H1 (cell line): Measurements from ENCODE around the gene TPM2.

Experiments
- BACH1 ChIP-seq: IDR thresholded peaks from 2 replicates; pipeline ENCODE4 v1.6.1; 2012; ENCODE audit warnings: low read length, improper control_type of control experiment
- KDM1A ChIP-seq: fragments of 200-600, 300-600 bp; sonication (generic); IDR thresholded peaks from 2 replicates; pipeline ENCODE4 v1.7.1; 2016; ENCODE audit warnings: mild to moderate bottlenecking, low read length, borderline replicate concordance
- MAX ChIP-seq: IDR thresholded peaks from 2 replicates; pipeline ENCODE4 v1.6.1; 2012; ENCODE audit warnings: inconsistent platforms
- NRF1 ChIP-seq: IDR thresholded peaks from 2 replicates; pipeline ENCODE4 v1.6.1; 2011; ENCODE audit warnings: mild to moderate bottlenecking, low read depth, low read length, improper control_type of control experiment
- POLR2A ChIP-seq, 2 experiments: IDR thresholded peaks; 1 replicate in 1 of 2; 2 replicates in 1 of 2; pipeline ENCODE4 v1.6.1; 2011; ENCODE audit warnings: low read depth in 2 of 2, low read length in 2 of 2, mild to moderate bottlenecking in 2 of 2; ENCODE audit errors: control extremely low read depth in 1 of 2
- POLR2AphosphoS5 ChIP-seq: IDR thresholded peaks from 2 replicates; pipeline ENCODE4 v1.6.1; 2011; ENCODE audit warnings: low read depth, low read length
- SP1 ChIP-seq: IDR thresholded peaks from 2 replicates; pipeline ENCODE4 v1.6.1; 2011; ENCODE audit warnings: low read depth, low read length
- YY1 ChIP-seq: IDR thresholded peaks from 2 replicates; pipeline ENCODE4 v1.6.1; 2011; ENCODE audit warnings: low read depth, mild to moderate bottlenecking, low read length
- ZNF274 ChIP-seq: IDR thresholded peaks from 2 replicates; pipeline ENCODE4 v1.7.0; 2012; ENCODE audit warnings: low read length, borderline replicate concordance; ENCODE audit errors: extremely low read depth
- TF ChIP-seq, protein P1 (sequence below), 3 experiments: IDR thresholded peaks; 1 replicate in 2 of 3; 2 replicates in 1 of 3; pipeline versions ENCODE4 v1.5.1 to v1.6.1; 2011; ENCODE audit warnings: low read length in 3 of 3, mild to moderate bottlenecking in 3 of 3, inconsistent platforms in 2 of 3, low read depth in 1 of 3, moderate library complexity in 1 of 3; ENCODE audit not compliant: insufficient read depth in 1 of 3; ENCODE audit errors: control extremely low read depth in 1 of 3
- TF ChIP-seq, protein P2 (sequence below): IDR thresholded peaks from 2 replicates; pipeline ENCODE4 v1.6.1; 2011; ENCODE audit warnings: low read depth, mild to moderate bottlenecking, low read length; ENCODE audit not compliant: insufficient read depth

GRCh38 chr9:35651956-35652828, 37.5 kb downstream of the TPM2 start:
- TF ChIP-seq MAX (no peak), ZNF274 (no peak), POLR2AphosphoS5 (no peak), BACH1 (no peak), KDM1A (no peak), SP1 (no peak), NRF1 (no peak), POLR2A (IDR thresholded peaks at IDR 0.05; ENCODE audit: control extremely low read depth in 1 of 2, low read depth in 2 of 2, low read length in 2 of 2) (no peak), YY1 (no peak)
- TF ChIP-seq, protein P1, sequence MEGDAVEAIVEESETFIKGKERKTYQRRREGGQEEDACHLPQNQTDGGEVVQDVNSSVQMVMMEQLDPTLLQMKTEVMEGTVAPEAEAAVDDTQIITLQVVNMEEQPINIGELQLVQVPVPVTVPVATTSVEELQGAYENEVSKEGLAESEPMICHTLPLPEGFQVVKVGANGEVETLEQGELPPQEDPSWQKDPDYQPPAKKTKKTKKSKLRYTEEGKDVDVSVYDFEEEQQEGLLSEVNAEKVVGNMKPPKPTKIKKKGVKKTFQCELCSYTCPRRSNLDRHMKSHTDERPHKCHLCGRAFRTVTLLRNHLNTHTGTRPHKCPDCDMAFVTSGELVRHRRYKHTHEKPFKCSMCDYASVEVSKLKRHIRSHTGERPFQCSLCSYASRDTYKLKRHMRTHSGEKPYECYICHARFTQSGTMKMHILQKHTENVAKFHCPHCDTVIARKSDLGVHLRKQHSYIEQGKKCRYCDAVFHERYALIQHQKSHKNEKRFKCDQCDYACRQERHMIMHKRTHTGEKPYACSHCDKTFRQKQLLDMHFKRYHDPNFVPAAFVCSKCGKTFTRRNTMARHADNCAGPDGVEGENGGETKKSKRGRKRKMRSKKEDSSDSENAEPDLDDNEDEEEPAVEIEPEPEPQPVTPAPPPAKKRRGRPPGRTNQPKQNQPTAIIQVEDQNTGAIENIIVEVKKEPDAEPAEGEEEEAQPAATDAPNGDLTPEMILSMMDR (IDR thresholded peaks at IDR 0.05; ENCODE audit: control extremely low read depth in 1 of 3, insufficient read depth in 1 of 3, low read depth in 1 of 3, low read length in 3 of 3) = no peak
- TF ChIP-seq, protein P2, sequence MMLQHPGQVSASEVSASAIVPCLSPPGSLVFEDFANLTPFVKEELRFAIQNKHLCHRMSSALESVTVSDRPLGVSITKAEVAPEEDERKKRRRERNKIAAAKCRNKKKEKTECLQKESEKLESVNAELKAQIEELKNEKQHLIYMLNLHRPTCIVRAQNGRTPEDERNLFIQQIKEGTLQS = no peak
